Endothelial cell (in vitro differentiated cells): Measurements from ENCODE around the gene CIC. TPM values are rescaled to one million over a fixed set of nuclear protein-coding genes. Genes with fewer than 3 reads are reported as not detected.

Experiments used
- DNase-seq: peaks from one replicate; pipeline ENCODE4 v3.0.0; 2021; ENCODE audit warnings: low spot score
- H3K27ac Mint-ChIP-seq: one replicate; pipeline ENCODE4 v1.8.0; 2021; ENCODE audit warnings: mixed read lengths, inconsistent platforms; ENCODE audit not compliant: unreplicated experiment
- H3K27me3 Mint-ChIP-seq: one replicate; pipeline ENCODE4 v1.8.0; 2021; ENCODE audit warnings: mild to moderate bottlenecking, moderate library complexity, mixed read lengths, inconsistent platforms; ENCODE audit not compliant: unreplicated experiment
- H3K36me3 Mint-ChIP-seq: one replicate; pipeline ENCODE4 v1.8.0; 2021; ENCODE audit warnings: mild to moderate bottlenecking, low read depth, mixed read lengths, inconsistent platforms; ENCODE audit not compliant: unreplicated experiment
- H3K4me1 Mint-ChIP-seq: one replicate; pipeline ENCODE4 v1.8.0; 2021; ENCODE audit warnings: mild to moderate bottlenecking, mixed read lengths, inconsistent platforms; ENCODE audit not compliant: unreplicated experiment
- H3K4me3 Mint-ChIP-seq: one replicate; pipeline ENCODE4 v1.8.0; 2021; ENCODE audit warnings: mild to moderate bottlenecking, mixed read lengths, inconsistent platforms; ENCODE audit not compliant: unreplicated experiment
- H3K9me3 Mint-ChIP-seq: one replicate; pipeline ENCODE4 v1.8.0; 2021; ENCODE audit warnings: mixed read lengths, inconsistent platforms; ENCODE audit not compliant: unreplicated experiment
- CTCF ChIP-seq: fragments of 200-600 bp; sonication (generic); IDR thresholded peaks from one replicate; pipeline ENCODE4 v1.5.0; 2021; ENCODE audit warnings: antibody characterized with exemption; ENCODE audit not compliant: unreplicated experiment
- total RNA-seq: library from RNA; stranded (reverse); fragmentation: NEBNext Ultra II Directional; extraction: Animal tissue kit (Norgen Biotek cat#: 25700); gene quantifications from one replicate; pipeline ENCODE4 v1.2.1, GENCODE V29; 2021; ENCODE audit not compliant: unreplicated experiment

Gene CIC
- total RNA-seq, 1 donor from 2014 or later = 85.7 TPM

- Mint-ChIP-seq H3K36me3 (peaks cover 10% of the 10 kb centered on the region), H3K4me1 (peaks cover 52% of the 10 kb centered on the region), H3K27ac (peak within 1 kb of the TSS; percentile 72), H3K4me3 (peak within 1 kb of the TSS; percentile 95), H3K9me3 (no peaks in the 10 kb centered on the region), H3K27me3 (peaks cover 24% of the 10 kb centered on the region)
- DNase-seq = peak; percentile 96
- TF ChIP-seq CTCF = no peak
These were observed 26.3 kb upstream of the CIC start, which contains the start of gene GSK3A for GRCh38 chr19:42242512-42243409. Gene GSK3A, minus strand, starts transcription at chr19:42242602. Its CDS starts 137 bp downstream, at chr19:42242465.

- DNase-seq = peak; percentile 92
- Mint-ChIP-seq H3K4me3 (peak overlapping the region; percentile 94), H3K9me3 (no peaks in the 10 kb centered on the region), H3K27me3 (peaks cover 24% of the 10 kb centered on the region), H3K27ac (peak overlapping the region; percentile 99), H3K36me3 (peaks cover 10% of the 10 kb centered on the region), H3K4me1 (peaks cover 52% of the 10 kb centered on the region)
- peak; percentile 15 for TF ChIP-seq CTCF
These were observed 24.5 kb upstream of the CIC start for GRCh38 chr19:42244347-42245220.

GRCh38 chr19:42245231-42245630 lies 23.8 kb upstream of the CIC start:
- no peak for TF ChIP-seq CTCF
- no peak for DNase-seq
- peak overlapping the region; percentile 94 for H3K4me3 Mint-ChIP-seq
- peaks cover 49% of the 10 kb centered on the region for H3K4me1 Mint-ChIP-seq
- H3K27me3 Mint-ChIP-seq = peaks cover 22% of the 10 kb centered on the region
- H3K36me3 Mint-ChIP-seq = peaks cover 4% of the 10 kb centered on the region
- peak overlapping the region; percentile 99 for H3K27ac Mint-ChIP-seq
- H3K9me3 Mint-ChIP-seq = no peaks in the 10 kb centered on the region

GRCh38 chr19:42246143-42246921 lies 22.7 kb upstream of the CIC start:
- no peaks in the 10 kb centered on the region for H3K36me3 Mint-ChIP-seq
- peak; percentile 62 for DNase-seq
- no peaks in the 10 kb centered on the region for H3K9me3 Mint-ChIP-seq
- H3K4me3 Mint-ChIP-seq = no peak overlapping the region
- TF ChIP-seq CTCF = peak; percentile 14
- H3K27ac Mint-ChIP-seq = peak overlapping the region; percentile 11
- H3K27me3 Mint-ChIP-seq = peaks cover 20% of the 10 kb centered on the region
- peaks cover 43% of the 10 kb centered on the region for H3K4me1 Mint-ChIP-seq
